Activated CD8-positive, alpha-beta memory T cell treated with anti-CD3 and anti-CD28 coated beads for 24 hours (primary cell): ENCODE results near the gene MYRF.
A peak's percentile ranks its signal among the peaks of the same experiment; 100 is the strongest.

Experiments used
- DNase-seq: peaks from one replicate; pipeline ENCODE4 v3.0.0-alpha.2; 2020

Gene MYRF

DNA sequence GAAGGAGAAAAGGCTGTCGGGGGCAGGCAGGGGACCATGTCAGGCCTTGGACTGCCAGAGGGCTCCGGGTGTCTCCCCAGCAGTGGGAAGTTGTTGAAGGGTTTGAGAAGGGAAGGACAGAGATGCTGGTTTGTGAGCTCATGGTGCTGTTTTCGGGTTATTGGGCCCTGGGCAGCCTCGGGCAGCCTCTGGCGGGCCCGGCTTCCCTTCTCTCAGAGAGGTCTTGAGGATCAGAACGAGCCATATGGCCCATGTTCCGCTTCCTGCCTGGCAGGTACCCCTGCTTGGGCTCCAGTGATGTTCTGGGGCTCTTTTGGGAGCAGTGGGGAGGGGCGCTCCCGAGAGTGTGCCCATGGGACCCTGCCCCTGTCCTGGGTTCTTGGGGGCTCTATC is 9.8 kb downstream of the MYRF start:
- no peak for DNase-seq

DNA sequence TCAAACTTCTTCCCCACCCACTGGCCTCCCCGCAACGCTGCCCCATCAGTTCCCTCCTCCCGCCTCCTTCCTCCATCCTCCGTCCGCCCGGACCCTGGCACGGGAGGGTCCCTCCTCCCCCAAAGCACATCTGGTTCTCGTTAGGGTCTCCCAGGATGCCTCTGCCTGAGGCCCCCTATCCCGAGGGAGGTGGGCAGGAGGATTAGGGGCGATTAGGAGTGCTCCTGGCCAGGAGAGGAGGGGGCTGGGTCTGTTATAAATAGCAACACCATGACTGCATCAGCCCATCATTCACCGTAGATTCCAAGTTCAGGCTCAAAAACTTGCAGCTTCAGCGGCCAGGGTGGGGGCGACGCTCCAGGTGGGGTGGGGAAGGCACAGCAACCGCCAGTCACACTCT is 10.4 kb downstream of the MYRF start:
- DNase-seq = no peak

DNA sequence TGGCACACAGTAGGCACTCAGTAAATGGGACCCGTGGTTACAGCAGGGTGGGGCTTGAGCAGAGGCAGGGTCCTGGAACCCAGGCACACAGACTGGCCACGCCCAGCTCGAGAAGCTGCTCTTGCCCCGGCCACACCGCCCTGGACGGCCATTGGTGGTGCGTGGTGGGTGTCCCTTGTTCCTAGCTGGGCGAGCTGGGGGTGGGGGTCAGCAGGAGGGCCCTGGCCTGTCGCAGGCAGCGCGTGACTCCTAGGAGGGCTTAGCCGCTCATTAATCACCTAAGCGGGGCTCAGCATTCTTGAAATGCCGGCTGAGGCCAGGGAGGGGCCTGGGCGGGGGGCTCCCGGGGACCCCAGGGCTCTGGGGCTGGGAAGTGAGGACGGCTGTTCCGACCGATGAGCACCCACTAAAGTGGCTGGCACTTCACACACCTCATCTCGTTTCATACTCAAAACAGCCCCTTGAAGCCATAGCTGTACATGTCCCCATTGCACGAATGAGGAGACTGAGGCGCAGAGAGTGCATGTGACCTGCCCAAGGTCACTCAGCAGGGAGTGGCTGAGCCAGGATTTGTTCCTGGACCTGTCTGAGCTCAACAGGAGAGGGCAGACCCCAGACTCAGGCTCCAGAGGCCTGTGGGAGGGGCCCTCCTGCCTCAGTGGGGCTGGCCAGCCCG is 11.6 kb downstream of the MYRF start:
- DNase-seq = no peak

- no peak for DNase-seq
Measured at GRCh38 chr11:61764606-61765260, 12.3 kb downstream of the MYRF start.

GRCh38 chr11:61765550-61766253 is 13.3 kb downstream of the MYRF start:
- DNase-seq = no peak

DNA sequence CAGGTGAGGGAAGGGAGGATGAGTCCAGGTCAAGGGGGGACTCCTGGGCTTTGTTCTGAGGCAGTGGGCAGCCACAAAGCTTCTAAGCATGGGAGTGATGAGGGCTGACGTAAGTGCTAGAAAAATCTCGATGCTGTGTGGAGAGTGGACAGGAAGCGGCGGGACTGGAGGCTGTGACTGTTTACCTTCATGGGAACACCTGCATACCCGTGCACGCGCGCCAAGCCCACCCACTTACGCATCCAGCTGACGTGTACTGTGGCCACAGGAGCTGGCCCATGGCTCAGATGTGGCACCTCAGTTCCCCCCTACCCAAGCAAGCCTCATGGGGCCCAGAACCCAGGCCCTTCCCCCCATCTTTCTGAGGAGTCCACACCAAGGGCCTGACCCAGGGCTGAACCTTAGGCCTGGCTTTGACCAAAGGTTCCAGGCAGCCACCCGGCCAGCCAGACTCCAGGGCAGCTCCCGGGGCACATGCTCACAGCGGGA is 14.0 kb downstream of the MYRF start:
- DNase-seq = no peak

GRCh38 chr11:61768376-61769076 is 16.1 kb downstream of the MYRF start:
- DNase-seq = no peak

DNA sequence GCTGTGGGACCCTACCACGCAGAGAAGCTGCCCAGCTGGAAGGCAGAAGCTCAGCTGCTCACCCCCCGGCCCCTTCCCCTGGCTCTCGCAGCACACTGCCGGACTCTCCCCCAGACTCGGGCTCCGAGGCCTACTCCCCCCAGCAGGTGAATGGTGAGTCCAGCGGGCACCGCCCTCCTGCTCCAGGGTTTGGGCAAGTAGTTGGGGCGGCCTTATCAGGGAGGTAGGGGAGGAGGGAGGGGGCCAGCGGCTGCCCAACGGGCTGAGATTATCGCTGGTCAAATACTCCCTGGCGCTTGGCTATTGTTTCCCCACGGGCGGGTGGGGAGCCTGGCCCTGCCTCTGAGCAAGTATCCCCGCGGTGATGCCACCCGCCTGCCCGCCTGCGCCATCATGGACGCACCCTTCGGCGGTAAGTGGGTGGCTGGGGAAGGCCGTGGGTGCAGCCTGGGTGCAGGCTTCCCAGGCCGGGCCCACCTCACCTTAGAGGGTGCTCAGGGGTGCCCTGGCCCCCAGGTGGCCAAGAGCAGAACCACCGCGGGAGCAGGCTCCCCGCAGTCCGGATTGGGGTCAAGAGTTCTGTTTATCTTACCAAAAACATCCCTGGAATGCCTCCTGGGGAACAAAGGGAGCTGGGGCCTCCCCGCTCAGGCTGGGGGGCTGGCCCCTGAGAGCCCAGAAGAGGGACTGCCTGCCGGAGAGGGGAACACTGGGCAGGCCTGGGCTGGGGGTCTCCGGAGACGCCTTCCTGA is 16.9 kb downstream of the MYRF start:
- no peak for DNase-seq

DNA sequence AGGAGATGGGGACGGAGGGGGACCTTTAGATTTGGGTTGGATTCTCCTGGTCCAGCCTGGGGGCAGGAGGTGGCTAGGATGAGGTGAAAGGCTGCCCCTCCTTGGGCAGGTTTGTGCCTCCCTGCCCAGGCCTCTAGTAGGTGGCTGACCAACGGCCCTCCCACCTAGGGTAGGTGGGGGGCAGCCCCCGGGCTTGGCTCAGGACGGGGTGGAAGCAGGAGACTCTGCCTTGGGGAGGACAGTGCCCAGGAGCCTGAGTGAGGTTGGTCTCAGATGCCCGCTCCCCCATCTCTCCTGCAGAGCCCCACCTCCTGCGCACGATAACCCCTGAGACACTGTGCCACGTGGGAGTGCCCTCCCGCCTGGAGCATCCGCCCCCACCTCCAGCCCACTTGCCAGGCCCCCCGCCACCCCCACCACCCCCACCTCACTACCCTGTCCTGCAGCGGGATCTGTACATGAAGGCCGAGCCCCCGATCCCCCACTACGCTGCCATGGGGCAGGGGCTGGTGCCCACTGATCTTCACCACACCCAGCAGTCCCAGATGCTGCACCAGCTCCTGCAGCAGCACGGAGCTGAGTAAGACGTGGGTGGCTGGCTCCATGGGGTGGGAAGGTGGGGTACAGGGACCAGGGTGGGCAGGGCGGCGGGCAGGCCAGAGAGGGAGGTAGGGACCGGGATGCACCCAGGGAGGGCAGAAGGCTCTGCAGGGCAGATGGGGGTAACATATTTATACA is 17.7 kb downstream of the MYRF start:
- DNase-seq = no peak

DNA sequence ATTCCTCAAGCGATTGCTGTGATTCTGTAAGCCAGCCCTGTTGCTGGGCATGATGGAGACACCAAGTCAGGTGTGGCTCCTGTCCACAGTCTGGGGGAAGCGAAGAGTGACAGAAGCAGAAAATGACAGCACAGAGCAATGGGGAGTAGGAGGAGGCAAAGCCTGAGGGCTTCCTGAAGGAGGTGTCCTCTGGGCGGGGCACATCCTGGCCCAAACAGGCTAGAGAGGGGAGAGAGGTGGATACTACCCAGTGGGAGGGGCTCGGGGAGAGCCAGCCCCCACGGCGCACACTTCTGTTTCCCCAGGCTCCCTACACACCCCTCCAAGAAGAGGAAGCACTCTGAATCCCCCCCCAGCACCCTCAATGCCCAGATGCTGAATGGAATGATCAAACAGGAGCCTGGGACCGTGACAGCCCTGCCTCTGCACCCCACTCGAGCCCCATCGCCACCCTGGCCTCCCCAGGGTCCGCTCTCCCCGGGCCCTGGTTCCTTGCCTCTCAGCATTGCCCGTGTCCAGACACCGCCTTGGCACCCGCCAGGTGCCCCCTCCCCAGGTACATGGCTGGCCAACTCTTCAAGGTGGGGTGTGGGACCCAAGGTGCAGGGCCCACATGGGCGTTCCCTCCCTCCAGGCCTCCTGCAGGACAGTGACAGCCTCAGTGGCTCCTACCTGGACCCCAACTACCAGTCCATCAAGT is 18.9 kb downstream of the MYRF start:
- no peak for DNase-seq

DNA sequence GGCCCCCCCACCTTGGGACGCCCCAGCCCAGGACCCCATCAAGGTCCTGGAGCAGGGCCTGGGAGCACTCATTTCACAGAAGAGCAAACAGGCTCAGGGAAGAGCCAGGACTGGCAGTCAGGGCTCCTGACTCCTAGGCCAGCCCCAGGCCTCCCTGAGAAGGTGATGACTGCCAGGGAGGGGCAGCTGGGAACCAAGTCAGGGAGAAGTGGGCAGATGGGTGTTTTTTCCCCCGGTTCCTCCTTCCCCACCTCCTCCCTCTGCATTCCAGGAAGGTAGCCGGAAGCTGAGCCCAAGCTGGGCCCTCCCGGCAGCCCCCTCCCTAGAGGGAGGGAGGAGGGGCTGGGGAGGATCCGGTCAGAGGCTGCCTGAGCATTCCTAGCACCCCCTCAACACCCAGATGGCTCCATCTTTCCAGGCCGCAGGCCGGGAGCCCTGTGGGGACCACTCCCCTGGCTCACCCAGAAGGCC is 19.6 kb downstream of the MYRF start:
- no peak for DNase-seq

GRCh38 chr11:61773356-61773755 is 20.9 kb downstream of the MYRF start:
- DNase-seq = no peak

- DNase-seq = no peak
Measured at GRCh38 chr11:61773809-61774208, 21.4 kb downstream of the MYRF start.

GRCh38 chr11:61774411-61774810 is 22.0 kb downstream of the MYRF start:
- no peak for DNase-seq

DNA sequence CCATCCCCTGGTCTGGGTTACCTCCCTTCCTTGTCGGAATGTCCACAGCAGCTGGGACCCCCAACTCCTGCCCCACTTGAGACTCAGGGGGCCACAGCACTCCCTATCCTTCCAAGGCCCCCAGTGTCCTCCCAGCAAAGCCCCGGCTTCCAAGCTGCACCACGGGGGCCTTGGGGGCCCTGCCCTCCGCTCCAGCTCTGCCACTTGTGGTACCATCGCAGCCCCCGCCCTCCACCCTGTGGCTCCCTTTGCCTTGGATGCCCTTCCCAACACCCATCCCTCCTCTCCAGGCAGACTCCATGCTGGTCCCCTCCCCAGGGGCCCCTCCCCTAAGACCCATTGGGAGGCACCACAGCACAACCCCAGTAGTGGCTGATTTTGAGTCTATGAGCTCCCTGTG is 22.7 kb downstream of the MYRF start:
- DNase-seq = no peak

GRCh38 chr11:61775606-61776554 is 23.4 kb downstream of the MYRF start:
- DNase-seq = no peak

DNA sequence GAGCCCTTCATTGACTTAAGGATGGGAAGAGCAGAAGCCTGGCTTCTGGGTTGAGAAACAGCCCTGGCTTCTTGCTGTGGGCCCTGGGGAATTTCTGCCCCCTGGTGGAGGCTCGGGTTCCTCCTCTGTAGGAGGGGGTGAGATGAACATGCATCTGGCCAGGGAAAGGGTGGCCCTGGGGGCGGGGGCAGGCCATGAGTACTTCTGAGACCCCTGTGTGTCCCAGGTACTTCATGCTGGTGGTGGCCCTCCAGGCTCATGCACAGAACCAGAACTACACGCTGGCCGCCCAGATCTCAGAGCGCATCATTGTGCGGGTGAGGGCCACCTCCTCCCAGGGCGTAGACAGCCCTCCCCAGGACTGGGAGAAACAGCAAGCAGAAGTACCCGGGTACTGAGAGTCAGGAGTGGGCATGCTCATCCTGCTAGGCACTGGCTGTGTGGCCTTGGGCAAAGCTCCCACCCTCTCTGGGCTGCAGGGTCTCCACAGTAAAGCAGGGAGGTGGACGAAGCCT is 24.2 kb downstream of the MYRF start:
- peak; percentile 81 for DNase-seq

- DNase-seq = peak; percentile 85
Measured at GRCh38 chr11:61777234-61778090, 25.0 kb downstream of the MYRF start.
